Stimulated activated CD4-positive, alpha-beta T cell treated with anti-CD3 and anti-CD28 coated beads, Interleukin-2, amount 100 ng/mL, for 4 hours (primary cell): ENCODE measurements around the gene RNF222.

Source experiments
- DNase-seq: peaks from one replicate; pipeline ENCODE4 v3.0.0-alpha.2; 2020; ENCODE audit warnings: low read depth

The RNF222 gene, protein sequence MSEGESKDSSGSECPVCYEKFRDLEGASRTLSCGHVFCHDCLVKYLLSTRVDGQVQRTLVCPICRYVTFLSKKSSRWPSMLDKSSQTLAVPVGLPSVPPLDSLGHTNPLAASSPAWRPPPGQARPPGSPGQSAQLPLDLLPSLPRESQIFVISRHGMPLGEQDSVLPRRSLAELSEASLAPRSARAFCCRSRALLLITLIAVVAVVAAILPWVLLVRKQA

DNA sequence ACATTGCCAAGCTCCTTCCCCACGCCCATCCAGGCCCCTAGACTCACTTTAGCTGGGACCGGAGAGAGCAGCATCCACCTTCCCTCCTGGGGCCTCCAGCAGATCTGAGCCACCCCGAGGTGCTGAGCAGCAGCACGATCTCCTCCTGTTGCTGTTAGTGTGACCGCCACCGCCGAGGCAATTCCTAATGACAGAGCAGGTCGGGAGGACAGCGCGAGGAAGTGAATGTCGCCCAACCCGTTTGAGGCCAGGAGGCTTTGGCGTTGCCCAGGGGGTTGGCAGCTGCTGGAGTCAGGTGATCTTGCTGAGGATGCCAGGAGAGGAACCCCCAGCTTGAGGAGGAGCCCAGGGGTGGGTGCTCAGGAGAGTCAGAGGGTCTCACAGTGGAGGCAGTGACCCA is at the start of gene RNF222:
TSS of gene RNF222 (minus strand) at position 192 of the 400 bp plus-strand sequence. CDS start 4,366 bp downstream, outside the sequence.
- no peak for DNase-seq

DNA sequence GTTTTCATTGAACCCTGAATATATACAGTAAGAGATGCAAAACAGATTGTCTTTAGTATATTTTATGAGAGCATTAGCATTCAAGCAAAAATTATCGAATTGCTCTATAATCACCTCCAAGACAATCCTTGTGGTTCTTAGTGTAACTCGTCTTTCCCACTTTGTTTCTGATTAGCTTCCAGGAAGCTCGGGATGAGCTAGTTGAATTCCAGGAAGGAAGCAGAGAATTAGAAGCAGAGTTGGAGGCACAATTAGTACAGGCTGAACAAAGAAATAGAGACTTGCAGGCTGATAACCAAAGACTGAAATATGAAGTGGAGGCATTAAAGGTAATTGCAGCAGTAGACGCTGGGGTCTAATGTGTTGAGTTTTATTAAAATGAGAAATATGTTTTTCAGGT is 47.9 kb upstream of the RNF222 start:
- no peak for DNase-seq

DNA sequence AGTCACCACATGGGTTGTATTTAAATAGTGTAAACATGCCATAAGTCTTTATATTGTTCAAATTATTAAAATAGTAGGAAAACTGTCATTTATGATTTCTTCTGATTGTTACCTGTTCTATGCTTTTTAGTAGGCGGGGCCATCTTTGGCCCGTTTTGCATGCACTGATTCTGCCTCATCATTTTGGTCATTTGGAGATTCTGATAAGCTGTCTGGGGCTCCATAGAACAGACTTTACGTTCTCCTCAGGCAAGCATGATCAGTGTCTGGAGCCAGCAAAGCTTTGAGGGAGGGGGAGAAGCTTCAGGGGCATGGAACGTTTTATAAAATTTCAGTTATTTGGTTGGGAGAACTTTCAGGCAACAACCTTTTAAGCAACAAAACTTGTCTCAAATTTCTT is 46.9 kb upstream of the RNF222 start:
- DNase-seq: no peak

DNA sequence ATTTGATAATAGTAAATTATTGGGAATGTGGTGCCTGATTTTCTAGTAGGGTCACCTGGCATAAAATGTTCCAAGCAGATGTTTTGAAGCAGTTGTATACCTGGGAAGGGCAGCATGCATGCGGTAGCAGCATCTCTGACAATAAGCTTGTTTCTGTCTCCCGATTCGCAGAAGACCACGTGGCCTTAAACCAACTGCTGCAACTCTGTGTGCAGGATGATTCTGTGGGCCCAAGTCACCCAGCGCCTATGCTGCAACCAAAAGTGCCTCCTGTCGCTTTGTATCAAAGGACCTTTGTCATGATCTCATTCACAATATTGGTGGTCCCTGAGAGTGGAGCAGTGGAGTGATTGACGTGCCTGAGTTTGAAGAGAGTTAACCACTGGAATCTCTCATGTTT is 46.1 kb upstream of the RNF222 start:
- DNase-seq: no peak

DNA sequence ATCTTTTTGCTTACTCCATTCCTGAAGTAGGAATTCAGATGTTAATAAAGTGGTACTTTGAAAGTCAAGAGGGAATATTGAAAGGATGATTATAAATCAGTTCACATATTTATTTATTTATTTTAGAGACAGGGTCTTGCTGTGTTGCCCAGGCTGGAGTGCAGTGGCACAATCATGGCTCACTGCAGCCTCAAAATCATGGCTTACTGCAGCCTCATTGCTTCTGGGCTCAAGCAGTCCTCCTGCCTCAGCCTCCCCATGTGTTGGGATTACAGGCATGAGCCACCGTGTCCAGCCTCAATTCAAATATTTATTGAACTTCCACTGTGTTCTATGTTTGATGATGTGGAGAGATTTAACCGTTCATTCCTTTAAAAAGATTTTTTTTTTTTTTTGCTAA is 44.7 kb upstream of the RNF222 start:
- no peak for DNase-seq

DNA sequence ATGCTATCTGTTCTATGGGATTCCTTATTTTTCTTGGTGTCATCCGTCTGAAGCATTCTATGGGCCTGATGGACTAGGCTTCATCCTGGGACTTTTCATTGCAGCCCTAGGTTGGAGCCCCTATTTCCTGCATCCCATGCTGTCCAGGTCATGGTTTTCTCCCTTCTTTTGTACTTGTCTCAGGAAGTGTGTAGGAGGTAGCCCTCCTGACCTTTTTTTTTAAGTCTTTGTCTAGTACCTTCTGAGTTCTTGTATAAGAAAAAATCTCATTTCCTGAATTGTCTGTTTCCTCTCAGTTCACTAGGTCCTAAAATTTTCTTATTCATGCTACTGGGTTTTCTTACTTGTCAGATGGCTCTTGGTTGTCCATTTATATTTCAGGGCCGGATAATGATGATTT is 44.1 kb upstream of the RNF222 start:
- DNase-seq: no peak

DNA sequence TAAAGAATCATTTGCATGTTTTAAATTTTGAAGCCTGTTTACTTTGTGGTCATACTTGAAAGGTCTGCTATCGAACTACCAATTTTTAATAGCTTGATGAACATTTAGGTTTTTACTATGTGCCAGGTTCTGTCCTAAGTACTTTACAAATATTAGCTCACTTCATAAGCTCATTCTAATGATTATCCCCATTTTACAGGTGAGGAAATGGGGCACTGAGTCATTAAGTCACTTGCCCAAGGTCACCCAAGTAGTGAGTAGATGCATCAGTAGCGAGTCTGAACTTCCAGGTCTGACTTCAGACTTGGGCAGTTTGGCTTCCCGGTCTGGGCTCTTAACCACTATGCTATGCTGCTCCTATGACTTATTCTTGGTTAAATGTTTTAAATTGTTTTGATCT is 42.1 kb upstream of the RNF222 start:
- DNase-seq: no peak

DNA sequence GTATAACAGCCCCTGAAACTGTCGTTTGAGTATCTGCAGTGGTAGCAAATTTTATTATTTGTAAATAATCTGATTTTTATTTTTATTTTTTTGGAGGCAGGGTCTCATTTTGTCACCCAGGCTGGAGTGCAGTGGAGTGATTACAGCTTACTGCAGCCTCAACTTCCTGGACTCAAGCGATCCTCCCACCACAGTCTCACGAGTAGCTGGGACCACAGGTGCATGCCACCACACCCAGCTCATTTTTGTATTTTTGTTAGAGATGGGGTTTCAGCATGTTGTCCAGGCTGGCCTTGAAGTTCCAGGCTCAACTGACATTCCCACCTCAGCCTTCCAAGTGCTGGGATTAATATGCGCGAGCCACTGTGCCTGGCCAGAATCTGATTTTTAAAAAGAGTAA is 40.8 kb upstream of the RNF222 start:
- no peak for DNase-seq

DNA sequence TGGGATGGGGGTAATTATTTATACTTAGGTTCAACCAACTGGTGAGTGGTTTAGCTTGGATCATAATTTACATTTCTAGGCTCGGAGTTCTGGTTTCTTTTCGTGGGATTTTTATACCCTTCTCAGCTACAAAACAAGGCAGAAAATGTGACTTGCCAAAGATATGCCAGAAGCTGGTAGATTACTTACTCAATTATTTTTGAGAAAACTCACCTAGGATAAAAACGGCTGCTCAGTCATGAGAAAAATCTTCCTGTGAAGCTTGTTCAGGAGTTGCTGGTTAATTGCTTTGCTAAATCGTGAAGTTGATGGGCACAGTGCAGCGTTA is 39.2 kb upstream of the RNF222 start:
- DNase-seq: no peak

DNA sequence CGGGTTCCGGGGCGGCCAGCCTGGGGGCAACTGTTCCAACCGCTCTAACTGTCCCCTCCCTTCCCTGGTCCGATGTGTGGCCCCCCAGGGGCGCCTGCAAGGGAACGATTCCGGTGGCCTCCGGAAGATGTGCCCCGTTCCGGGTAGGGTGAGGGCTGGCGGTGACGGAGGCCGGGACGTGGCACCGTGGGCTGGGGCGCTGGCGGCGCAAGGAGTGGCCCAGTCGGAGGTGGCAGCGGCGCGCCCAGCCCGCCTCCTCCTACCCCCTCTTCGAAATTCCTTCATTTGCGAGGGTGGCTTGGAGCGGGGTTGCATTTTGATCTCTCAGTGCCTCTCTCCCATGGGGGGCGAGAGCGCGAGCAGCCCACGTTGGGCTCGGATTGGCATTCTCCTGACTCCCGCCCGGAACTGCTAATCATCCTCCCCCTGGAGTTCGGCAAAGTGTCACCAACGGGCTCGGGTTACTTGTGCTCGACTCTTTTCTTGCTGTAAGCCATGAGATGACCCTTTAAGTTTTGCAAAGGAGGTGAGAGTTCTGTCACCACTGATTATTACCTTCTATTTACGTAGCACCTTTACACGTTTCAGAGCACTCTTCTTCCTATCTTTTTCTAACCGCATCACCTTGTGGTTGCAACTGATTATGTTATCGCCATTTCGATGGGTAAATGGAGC is 38.7 kb upstream of the RNF222 start:
- DNase-seq: peak; percentile 31

DNA sequence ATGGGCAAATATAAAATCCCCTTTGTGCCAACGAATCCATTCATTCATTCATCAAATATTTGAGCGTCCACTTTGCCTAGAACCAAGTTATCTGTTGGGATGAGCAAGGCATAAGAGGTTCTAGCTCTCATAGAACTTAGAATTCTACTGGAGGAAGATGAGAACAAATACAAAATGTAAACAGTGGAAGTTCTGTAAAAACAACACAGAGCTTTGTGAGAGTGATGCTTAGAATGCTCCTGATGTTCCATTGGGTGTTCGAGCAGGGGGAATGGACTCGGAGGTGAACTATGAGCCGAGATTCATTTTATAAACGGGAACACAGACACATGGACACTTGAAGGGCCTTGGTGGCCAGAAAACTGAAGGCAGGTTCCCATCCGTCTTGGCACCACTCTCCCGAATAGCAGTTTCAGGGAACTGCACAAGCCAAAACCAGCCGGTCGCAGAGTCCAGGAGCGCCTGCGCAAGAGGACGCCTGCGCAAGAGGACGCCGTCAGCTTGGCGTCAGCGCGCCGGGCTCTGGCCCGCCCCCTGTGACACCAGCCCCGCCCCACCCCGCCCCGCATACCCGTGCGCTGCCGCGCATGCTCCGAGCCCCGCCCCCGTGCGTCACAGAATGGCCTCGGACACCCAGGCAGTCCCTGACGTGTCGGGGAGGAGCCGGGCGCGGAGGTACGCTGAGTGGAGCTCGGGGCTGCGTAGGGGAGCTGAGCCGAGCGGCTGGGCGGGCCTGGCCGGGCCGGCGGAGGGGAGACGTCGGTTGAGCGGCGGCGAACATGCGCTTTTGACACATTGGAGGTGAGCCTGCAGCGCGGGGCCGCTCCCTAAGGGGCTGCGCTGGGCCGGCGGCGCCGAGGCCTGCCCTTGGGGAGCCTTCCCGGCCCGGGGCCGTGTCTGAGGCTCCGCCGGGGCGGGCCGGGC is 37.9 kb upstream of the RNF222 start, which contains the start of gene NDEL1:
TSS of gene NDEL1 (plus strand) at position 640 of the 924 bp plus-strand sequence. CDS start 8,388 bp downstream, outside the sequence.
- DNase-seq: peak; percentile 99

DNA sequence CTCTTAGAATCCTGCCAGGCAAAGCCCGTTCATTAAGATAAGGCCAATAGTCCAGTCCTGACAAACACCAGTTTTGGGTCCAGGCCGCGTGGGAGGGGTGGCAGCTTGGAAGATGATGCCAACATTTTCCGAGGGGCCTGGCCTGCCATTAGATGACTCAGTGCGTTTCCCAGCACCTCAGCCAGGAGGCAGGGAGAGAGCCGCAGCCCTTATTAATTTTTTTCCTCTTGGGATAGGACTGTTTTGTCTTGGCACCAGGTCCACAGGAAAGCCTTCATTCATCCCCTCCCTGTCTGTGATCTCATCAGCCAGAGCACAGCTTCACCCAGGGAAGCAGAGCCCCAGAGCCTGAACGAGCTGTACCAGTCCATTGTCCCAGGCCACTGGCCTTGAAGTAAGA is 33.3 kb upstream of the RNF222 start:
- no peak for DNase-seq

DNA sequence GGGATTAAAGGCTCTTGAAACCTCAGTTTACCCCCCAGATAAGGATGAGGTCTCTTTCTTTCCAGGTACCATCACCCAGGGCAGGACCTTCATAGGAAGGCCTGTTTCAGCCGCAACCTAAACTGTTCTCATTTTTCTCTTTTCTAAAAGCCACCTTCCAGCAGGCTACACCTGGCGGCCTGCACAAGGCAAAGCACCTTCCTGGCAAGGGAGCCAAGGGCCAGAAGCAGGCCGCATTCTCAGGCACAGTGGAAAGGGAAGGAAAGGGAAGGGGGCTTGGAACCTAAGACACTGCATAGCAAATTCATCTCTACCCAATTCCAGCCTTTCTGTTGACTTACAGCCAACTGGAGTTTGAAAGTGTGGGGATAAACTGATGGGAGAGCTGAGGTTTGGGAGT is 29.2 kb upstream of the RNF222 start:
- no peak for DNase-seq

DNA sequence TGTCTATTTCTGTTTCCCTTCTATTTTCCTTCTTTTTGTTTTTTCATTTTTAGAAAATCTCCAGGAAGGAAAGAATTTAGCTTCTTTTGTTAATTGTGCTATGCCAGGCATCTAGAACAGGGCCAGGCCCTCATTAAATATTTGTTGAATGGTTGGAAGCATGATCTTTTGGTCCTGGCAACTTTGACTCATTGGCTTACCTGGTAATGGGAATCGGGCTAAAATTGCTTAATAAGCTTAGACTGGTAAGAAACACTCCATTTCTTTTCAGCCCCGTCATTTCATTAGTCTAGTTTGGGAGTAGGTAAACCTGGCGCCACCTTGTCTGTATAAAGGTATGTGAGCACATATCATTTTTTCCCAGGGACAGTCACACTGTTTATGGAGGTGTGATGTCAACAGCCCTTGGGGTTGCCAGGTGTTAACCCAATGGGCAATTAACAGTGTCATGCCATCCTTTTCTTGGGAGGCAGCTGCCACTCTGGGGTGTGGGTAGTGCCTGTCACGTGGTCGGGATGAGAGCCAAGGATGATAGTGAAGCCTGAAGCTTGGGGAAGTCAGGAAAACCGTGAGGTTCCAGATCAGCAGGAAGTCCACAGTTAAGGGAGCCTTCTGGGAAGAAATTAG is 28.6 kb upstream of the RNF222 start:
- no peak for DNase-seq

DNA sequence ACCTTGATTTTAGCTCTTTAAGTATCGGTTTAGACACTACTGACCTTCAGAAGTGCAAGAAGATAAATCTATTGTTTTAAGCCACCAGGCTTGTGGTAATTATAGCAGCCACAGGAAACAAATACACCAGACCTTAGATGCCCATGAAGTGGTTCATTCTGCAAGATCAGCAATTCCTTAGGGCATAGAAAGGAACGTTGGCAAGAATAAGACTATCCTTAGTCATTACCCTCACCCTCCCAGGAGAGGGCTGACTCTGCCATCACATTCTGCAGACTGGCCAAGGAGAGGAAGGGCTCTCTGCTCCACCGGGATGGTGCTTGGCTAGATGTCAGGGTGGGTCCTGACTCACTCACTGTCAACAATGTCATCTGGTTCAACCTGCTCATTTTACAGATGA is 23.9 kb upstream of the RNF222 start:
- no peak for DNase-seq

DNA sequence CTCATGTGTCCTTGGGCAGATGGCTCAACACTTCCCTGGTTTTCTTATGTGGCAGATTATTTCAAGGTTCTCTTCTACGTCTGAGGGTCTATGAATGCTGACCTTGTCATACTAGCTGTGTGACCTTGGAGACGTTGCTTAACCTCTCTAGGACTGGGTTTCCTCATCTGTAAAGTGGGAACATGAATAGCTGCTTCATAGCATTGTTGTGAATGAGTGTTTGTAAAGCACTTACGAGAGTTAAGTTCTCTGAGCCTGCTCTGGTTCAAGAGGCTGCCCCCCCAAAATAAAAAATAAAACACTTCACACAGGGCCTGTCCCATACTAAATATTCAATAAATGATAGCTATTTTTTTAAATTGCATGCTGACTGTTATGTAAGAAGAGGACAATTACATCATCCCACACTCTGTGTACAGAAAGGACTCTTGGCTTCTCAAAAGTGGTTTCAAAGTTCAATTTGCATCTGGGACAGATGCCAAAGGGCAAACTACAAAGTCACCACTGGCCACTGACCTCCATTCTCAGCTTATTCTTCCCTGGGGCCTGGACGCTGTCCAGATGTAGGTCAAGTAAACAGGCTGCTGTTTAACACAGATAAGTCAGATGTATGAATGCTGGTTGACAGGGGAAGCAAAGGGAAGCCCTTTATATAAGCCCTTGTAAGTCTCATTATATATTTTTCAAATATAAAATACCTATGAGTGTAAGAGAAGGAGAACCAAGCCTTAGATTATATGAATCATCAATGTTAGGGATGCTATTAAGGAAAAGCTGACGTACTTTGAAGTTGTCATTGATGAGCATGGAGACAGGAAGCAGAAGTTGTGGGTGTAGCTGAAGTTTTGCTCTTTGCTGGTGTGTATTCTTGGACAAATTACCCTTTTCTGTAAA is 22.7 kb upstream of the RNF222 start:
- DNase-seq: no peak

DNA sequence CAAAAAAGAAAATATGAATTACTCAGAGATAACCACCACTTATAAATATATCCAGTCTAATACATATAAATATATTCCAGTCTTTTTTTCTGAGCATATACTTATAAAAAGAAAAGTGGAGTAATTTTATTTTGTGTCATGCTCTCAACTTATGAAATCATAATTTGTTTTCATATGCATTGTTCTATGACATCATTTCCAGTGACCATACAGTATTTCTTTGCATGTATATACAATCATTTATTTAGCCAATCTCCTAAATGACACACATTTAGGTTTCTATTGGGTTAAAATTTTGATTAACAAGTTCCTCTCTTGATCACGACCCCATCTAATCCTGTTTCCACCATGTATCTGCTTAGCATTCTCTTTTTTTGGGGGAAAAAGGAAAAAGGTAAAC is 21.7 kb upstream of the RNF222 start:
- DNase-seq: no peak

DNA sequence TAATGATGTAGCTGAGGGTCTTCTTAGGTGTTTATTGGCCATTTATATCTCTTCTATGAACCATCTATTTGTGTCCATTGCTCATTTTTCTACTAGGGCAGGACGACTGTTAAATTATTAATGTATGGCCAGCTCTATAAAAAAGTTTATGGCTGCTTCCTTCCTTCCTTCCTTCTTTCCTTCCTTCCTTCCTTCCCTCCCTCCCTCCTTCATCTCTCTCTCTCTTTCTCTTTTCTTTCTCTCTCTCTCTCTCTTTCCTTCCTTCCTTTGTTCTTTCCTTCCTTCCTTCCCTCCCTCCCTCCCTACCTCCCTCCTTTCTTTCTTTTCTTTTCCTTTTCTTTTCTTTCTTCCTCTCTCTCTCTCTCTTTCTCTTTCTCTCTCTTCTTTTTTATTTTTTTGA is 20.8 kb upstream of the RNF222 start:
- no peak for DNase-seq

DNA sequence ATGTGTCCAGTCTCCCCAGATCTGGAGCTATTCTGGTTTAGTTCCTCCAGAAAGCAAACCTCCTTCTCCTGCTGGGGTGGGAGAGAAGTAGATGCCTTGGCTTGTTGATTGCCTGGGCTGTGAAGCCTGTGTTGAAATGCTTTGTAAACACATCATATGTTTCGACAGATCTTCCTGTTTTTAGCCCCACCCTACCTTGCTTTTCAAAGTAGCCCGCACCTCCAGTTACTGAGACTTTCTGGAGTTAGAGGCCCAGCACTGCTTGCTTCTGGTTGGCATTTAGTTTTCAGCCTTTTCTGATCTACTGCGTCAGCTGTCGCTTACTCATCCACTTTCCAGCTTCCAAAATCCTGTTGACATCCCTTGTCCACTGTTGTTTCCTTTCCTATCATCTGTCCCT is 20.2 kb upstream of the RNF222 start:
- no peak for DNase-seq

DNA sequence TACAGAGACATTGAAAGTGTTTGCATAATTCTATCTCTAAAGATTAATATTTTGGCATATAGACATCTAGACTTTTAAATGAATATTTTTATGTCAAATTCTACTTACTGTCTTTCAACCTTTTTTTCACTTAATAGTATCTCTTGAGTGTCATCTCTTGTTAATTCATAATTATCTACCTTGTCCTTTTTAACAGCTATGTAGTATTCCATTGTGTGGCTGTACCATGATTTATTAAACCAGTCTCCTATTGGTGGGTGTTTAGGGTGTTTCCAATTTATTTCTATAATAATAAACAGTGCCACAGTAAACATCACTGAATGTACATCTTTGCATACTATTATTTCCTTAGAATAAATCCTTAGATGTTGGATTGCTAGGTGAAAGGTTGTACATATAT is 16.3 kb upstream of the RNF222 start:
- no peak for DNase-seq

DNA sequence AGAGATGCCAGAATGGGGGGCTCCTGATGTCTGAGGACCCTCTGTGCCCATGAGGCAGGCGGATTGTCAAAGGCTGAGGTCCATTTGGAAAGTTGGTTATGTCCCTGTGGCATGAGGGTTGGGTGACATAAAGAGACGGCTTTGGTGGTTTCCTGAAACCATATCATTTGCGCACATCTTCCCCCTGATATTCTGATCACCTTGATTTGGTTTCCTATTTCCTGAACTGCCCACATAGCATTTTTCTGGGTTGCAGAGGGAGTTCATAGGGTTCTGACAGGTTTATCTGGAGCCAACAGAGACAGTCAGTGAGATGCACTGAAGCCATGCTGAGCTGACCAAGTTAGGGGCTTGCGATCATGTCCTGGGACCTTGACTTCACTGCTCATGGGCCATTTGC is 15.7 kb upstream of the RNF222 start:
- no peak for DNase-seq

DNA sequence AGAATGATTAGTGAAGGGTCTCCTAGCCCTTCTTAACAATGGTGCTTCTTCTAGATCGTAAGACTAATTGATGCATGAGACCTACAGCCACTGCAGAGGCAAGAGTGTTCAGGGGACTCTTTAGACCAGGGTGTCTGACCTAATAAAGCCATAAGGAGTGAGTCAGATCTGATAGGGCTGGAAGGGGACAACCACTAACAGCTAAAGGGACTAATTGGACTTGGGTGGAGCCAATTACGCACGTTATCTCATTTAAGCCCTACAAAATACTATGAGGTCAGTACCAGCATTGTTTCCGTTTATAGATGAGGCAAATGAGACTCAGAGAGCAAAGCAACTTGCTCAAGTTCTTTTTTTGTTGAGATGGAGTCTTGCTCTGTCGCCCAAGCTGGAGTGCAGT is 14.5 kb upstream of the RNF222 start:
- no peak for DNase-seq
